ENCODE measurements around the gene NCLN.
"Not testable (repeated sequence)": the region's sequence is repeated elsewhere in the genome, so short reads cannot be mapped to it uniquely, and the experiment has no call there.

Gene NCLN

DNA sequence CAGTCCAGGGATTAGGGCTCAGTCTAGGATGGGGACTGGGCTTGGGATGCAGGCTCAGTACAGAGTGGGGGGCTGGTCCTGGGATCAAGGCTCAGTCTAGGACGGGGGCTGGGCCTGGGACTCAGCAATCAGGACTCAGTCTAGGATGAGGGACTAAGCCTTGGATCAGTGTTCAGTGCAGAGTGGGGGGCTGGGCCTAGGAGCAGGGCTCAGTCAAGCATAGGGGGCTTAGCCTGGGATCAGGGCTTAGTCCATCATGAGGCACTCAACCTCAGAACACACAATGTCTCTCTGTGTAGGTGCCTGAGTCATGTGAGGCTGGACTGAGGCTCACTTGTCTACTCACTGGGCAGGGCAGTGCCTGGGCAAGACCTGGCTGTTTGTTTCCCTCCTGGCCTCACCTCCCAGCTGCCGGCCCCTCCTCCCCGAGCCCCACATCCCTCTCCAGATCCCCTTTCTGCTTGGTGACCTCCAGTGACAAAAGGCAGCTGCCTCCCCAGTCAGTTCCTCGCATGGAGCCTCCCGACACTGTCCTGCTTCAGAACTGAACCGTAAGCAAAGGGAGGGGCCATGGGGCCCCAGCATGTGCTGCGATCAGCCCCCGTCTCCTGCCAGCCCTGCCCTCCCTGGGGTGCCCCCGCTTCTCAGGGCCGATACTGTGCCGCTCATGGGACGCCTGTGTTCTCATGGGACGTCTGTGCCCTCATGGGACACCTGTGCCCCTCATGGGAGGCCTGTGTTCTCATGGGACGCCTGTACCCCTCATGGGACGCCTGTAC, 13.6 kb upstream of the NCLN start:
- H3K9me3 ChIP-seq (ENCODE audit: control insufficient read depth in 2 of 2, low read length in 2 of 2) = no peaks in the 10 kb centered on the region
- no peaks in the 10 kb centered on the region for H3K36me3 ChIP-seq (ENCODE audit: control insufficient read depth in 2 of 2, insufficient read depth in 2 of 2, low read length in 2 of 2)
- peaks cover 12 to 14% of the 10 kb centered on the region in 2 donors for H3K4me1 ChIP-seq (ENCODE audit: control insufficient read depth in 2 of 2, insufficient read depth in 2 of 2, low read length in 2 of 2)

GRCh38 chr19:3172673-3173000, 13.1 kb upstream of the NCLN start:
- not testable (repeated sequence) for H3K9ac ChIP-seq (ENCODE audit: low read depth in 1 of 2, low read length in 2 of 2); H3K36me3 ChIP-seq (ENCODE audit: control insufficient read depth in 2 of 2, insufficient read depth in 2 of 2, low read length in 2 of 2); H3K27ac ChIP-seq (ENCODE audit: low read depth in 2 of 2, low read length in 2 of 2); H3K4me3 ChIP-seq (ENCODE audit: low read length in 2 of 2); H3K9me3 ChIP-seq (ENCODE audit: control insufficient read depth in 2 of 2, low read length in 2 of 2); H3K27me3 ChIP-seq (ENCODE audit: control insufficient read depth in 2 of 2, insufficient read depth in 2 of 2, low read length in 2 of 2)
- H3K4me1 ChIP-seq (ENCODE audit: control insufficient read depth in 2 of 2, insufficient read depth in 2 of 2, low read length in 2 of 2) = peaks cover 16 to 18% of the 10 kb centered on the region in 2 donors

More for the DNA sequence above, 13.6 kb upstream of the NCLN start:
- no peaks in the 10 kb centered on the region for H3K27me3 ChIP-seq (ENCODE audit: control insufficient read depth in 2 of 2, insufficient read depth in 2 of 2, low read length in 2 of 2)
- H3K27ac ChIP-seq (ENCODE audit: low read depth in 2 of 2, low read length in 2 of 2) = no peak overlapping the region
- no peak overlapping the region for H3K9ac ChIP-seq (ENCODE audit: low read depth in 1 of 2, low read length in 2 of 2)
- H3K4me3 ChIP-seq (ENCODE audit: low read length in 2 of 2) = no peak overlapping the region

DNA sequence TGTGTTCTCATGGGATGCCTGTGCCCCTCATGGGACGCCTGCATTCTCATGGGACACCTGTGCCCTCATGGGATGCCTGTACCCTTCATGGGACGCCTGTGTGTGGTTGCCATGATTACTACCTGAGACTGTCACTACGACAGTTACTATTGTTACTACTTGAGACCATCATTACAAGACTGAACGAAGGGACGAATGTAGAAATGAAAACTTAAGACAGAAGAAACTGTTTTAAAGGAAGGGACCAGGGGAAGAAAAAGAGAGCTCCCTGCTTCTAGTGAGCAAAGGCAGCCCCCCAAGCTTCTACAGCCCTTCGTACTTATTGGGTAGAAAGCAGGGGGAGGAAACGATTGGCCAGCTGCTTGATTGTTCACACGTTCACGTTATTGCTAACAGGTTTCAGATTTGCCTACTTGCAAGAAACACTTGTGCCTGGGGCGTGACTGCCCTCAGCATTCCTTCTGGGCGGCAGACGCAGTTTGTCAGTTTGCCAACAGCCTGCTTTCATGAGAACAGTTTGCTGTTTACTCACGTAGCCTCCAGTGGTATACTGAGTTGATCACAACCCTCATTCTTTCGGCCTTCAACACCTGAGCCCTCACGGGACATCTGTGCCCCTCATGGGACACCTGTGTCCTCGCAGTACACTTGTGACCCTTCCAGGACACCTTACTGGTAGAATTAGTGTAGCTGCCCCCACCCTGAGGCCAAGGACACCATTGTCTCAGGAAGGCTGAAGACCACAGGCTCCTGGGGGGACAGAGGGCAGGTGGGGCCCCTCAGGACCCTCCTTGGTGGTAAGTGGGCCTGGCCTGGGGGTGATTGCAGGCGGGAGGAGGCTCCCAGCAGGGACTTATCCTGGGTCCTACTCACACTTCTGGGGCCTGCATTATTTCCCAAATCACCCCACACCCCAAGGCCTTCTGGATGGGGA, 9.7 kb upstream of the NCLN start:
- Histone ChIP-seq H3K9me3 (ENCODE audit: control insufficient read depth in 2 of 2, low read length in 2 of 2) (no peaks in the 10 kb centered on the region), H3K9ac (ENCODE audit: low read depth in 1 of 2, low read length in 2 of 2) (peak overlapping the region in 1 of 2 donors; percentile 39), H3K27ac (ENCODE audit: low read depth in 2 of 2, low read length in 2 of 2) (peak overlapping the region; percentile 56 to 71)

DNA sequence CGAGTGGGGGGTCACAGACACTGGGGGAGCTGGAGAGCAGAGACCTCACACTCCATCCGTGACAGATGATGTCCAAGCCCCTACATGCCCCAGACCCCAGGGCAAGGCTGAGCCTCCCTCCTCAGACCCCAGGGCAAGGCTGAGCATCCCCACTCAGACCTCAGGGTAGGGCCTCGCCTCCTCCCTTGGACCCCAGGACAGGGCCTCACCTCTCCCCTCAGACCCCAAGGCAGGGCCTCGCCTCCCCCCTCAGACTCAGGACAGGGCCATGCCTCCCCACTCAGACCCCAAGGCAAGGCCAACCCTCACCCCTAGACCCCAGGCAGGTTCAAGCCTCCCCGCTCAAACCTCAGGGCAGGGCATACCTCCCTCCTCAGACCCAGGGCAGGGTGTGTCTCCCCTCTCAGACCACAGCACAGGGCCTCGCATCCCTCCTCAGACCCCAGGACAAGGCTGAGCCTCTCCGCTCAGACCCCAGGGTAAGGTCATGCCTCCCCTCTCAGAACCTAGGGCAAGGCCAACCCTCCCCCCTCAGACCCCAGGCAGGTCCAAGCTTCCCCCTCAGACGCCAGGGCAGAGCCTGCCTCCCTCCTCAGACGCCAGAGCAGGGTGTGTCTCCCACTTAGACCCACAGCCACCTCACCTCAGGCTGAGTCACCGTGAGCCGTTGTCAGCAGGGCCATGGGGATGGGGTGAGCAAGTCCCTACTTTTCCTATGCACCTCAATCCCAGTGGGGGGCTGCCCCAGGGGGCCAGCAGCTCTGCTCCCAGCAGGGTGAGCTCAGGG, 8.8 kb upstream of the NCLN start:
- peaks cover 16 to 18% of the 10 kb centered on the region in 2 donors for H3K4me1 ChIP-seq (ENCODE audit: control insufficient read depth in 2 of 2, insufficient read depth in 2 of 2, low read length in 2 of 2)
- H3K36me3 ChIP-seq (ENCODE audit: control insufficient read depth in 2 of 2, insufficient read depth in 2 of 2, low read length in 2 of 2) = no peaks in the 10 kb centered on the region
- H3K27ac ChIP-seq (ENCODE audit: low read depth in 2 of 2, low read length in 2 of 2) = peak overlapping the region; percentile 56 to 71
- H3K9ac ChIP-seq (ENCODE audit: low read depth in 1 of 2, low read length in 2 of 2) = peak overlapping the region in 1 of 2 donors; percentile 39
- H3K4me3 ChIP-seq (ENCODE audit: low read length in 2 of 2) = no peak overlapping the region
- H3K9me3 ChIP-seq (ENCODE audit: control insufficient read depth in 2 of 2, low read length in 2 of 2) = no peaks in the 10 kb centered on the region
- H3K27me3 ChIP-seq (ENCODE audit: control insufficient read depth in 2 of 2, insufficient read depth in 2 of 2, low read length in 2 of 2) = no peaks in the 10 kb centered on the region

More for the DNA sequence above, 9.7 kb upstream of the NCLN start:
- H3K4me3 ChIP-seq (ENCODE audit: low read length in 2 of 2) = no peak overlapping the region
- H3K4me1 ChIP-seq (ENCODE audit: control insufficient read depth in 2 of 2, insufficient read depth in 2 of 2, low read length in 2 of 2) = peaks cover 16 to 18% of the 10 kb centered on the region in 2 donors
- H3K27me3 ChIP-seq (ENCODE audit: control insufficient read depth in 2 of 2, insufficient read depth in 2 of 2, low read length in 2 of 2) = no peaks in the 10 kb centered on the region
- H3K36me3 ChIP-seq (ENCODE audit: control insufficient read depth in 2 of 2, insufficient read depth in 2 of 2, low read length in 2 of 2) = no peaks in the 10 kb centered on the region

DNA sequence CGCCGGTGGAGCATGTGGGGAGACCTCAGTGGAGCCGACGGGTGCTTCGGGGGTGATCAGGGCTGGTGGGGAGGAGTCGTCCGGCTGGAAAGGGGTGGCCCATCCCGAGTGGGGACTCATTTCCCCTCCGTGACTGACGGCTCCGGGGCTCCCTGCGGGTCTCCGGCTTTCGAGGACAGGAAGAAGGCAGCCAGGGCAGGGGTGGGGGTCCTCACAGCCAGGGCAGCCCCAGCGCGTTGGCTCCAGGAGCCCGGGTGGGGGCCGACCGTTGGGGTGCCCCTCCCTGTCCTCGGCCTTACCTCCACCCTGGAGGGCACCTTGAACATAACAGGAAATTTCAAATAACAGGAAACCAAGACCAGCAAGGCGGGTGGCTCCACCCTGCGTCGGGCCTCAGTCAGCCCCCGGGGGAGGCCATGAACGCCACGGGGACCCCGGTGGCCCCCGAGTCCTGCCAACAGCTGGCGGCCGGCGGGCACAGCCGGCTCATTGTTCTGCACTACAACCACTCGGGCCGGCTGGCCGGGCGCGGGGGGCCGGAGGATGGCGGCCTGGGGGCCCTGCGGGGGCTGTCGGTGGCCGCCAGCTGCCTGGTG, 7.3 kb upstream of the NCLN start, which contains the start of gene S1PR4:
S1PR4 (plus strand) TSS at position 393 of the 596 bp plus-strand sequence; CDS start at position 417, 24 bp downstream.
- H3K9me3 ChIP-seq (ENCODE audit: control insufficient read depth in 2 of 2, low read length in 2 of 2) = no peaks in the 10 kb centered on the region
- peak within 1 kb of the TSS; percentile 52 to 65 for H3K4me3 ChIP-seq (ENCODE audit: low read length in 2 of 2)
- no peaks in the 10 kb centered on the region for H3K36me3 ChIP-seq (ENCODE audit: control insufficient read depth in 2 of 2, insufficient read depth in 2 of 2, low read length in 2 of 2)

DNA sequence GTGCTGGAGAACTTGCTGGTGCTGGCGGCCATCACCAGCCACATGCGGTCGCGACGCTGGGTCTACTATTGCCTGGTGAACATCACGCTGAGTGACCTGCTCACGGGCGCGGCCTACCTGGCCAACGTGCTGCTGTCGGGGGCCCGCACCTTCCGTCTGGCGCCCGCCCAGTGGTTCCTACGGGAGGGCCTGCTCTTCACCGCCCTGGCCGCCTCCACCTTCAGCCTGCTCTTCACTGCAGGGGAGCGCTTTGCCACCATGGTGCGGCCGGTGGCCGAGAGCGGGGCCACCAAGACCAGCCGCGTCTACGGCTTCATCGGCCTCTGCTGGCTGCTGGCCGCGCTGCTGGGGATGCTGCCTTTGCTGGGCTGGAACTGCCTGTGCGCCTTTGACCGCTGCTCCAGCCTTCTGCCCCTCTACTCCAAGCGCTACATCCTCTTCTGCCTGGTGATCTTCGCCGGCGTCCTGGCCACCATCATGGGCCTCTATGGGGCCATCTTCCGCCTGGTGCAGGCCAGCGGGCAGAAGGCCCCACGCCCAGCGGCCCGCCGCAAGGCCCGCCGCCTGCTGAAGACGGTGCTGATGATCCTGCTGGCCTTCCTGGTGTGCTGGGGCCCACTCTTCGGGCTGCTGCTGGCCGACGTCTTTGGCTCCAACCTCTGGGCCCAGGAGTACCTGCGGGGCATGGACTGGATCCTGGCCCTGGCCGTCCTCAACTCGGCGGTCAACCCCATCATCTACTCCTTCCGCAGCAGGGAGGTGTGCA, 6.6 kb upstream of the NCLN start:
- peak overlapping the region; percentile 43 to 56 for H3K9ac ChIP-seq (ENCODE audit: low read depth in 1 of 2, low read length in 2 of 2)

More for the DNA sequence above, 7.3 kb upstream of the NCLN start, which contains the start of gene S1PR4:
- H3K9ac ChIP-seq (ENCODE audit: low read depth in 1 of 2, low read length in 2 of 2) = peak within 1 kb of the TSS; percentile 43 to 56
- no peaks in the 10 kb centered on the region for H3K27me3 ChIP-seq (ENCODE audit: control insufficient read depth in 2 of 2, insufficient read depth in 2 of 2, low read length in 2 of 2)
- peaks cover 16 to 18% of the 10 kb centered on the region in 2 donors for H3K4me1 ChIP-seq (ENCODE audit: control insufficient read depth in 2 of 2, insufficient read depth in 2 of 2, low read length in 2 of 2)
- peak within 1 kb of the TSS in 1 of 2 donors; percentile 80 for H3K27ac ChIP-seq (ENCODE audit: low read depth in 2 of 2, low read length in 2 of 2)

GRCh38 chr19:3179739-3180293, 5.9 kb upstream of the NCLN start:
- H3K9me3 ChIP-seq (ENCODE audit: control insufficient read depth in 2 of 2, low read length in 2 of 2) = no peaks in the 10 kb centered on the region
- H3K27me3 ChIP-seq (ENCODE audit: control insufficient read depth in 2 of 2, insufficient read depth in 2 of 2, low read length in 2 of 2) = no peaks in the 10 kb centered on the region
- no peaks in the 10 kb centered on the region for H3K36me3 ChIP-seq (ENCODE audit: control insufficient read depth in 2 of 2, insufficient read depth in 2 of 2, low read length in 2 of 2)
- H3K27ac ChIP-seq (ENCODE audit: low read depth in 2 of 2, low read length in 2 of 2) = peak overlapping the region in 1 of 2 donors; percentile 80
- peak overlapping the region; percentile 54 to 56 for H3K9ac ChIP-seq (ENCODE audit: low read depth in 1 of 2, low read length in 2 of 2)
- peaks cover 17 to 24% of the 10 kb centered on the region in 2 donors for H3K4me1 ChIP-seq (ENCODE audit: control insufficient read depth in 2 of 2, insufficient read depth in 2 of 2, low read length in 2 of 2)
- H3K4me3 ChIP-seq (ENCODE audit: low read length in 2 of 2) = peak overlapping the region; percentile 52 to 65

More for the DNA sequence above, 6.6 kb upstream of the NCLN start:
- H3K4me3 ChIP-seq (ENCODE audit: low read length in 2 of 2) = peak overlapping the region; percentile 52 to 65
- H3K27ac ChIP-seq (ENCODE audit: low read depth in 2 of 2, low read length in 2 of 2) = peak overlapping the region in 1 of 2 donors; percentile 80
- H3K9me3 ChIP-seq (ENCODE audit: control insufficient read depth in 2 of 2, low read length in 2 of 2) = no peaks in the 10 kb centered on the region
- no peaks in the 10 kb centered on the region for H3K27me3 ChIP-seq (ENCODE audit: control insufficient read depth in 2 of 2, insufficient read depth in 2 of 2, low read length in 2 of 2)
- no peaks in the 10 kb centered on the region for H3K36me3 ChIP-seq (ENCODE audit: control insufficient read depth in 2 of 2, insufficient read depth in 2 of 2, low read length in 2 of 2)
- peaks cover 16 to 18% of the 10 kb centered on the region in 2 donors for H3K4me1 ChIP-seq (ENCODE audit: control insufficient read depth in 2 of 2, insufficient read depth in 2 of 2, low read length in 2 of 2)

- Histone ChIP-seq H3K9ac (ENCODE audit: low read depth in 1 of 2, low read length in 2 of 2) (no peak overlapping the region), H3K27me3 (ENCODE audit: control insufficient read depth in 2 of 2, insufficient read depth in 2 of 2, low read length in 2 of 2) (no peaks in the 10 kb centered on the region), H3K4me3 (ENCODE audit: low read length in 2 of 2) (no peak overlapping the region), H3K36me3 (ENCODE audit: control insufficient read depth in 2 of 2, insufficient read depth in 2 of 2, low read length in 2 of 2) (no peaks in the 10 kb centered on the region), H3K4me1 (ENCODE audit: control insufficient read depth in 2 of 2, insufficient read depth in 2 of 2, low read length in 2 of 2) (peaks cover 31 to 39% of the 10 kb centered on the region in 2 donors), H3K27ac (ENCODE audit: low read depth in 2 of 2, low read length in 2 of 2) (no peak overlapping the region), H3K9me3 (ENCODE audit: control insufficient read depth in 2 of 2, low read length in 2 of 2) (no peaks in the 10 kb centered on the region)
Observed at GRCh38 chr19:3183721-3184641, 1.7 kb upstream of the NCLN start.
